ENCODE data around the gene PEAK1.

The PEAK1 gene

GRCh38 chr15:77053709-77054108, 366.2 kb downstream of the PEAK1 start:
- H3K4me2 ChIP-seq (ENCODE audit: low read length), result no peak overlapping the region
- H4K5ac ChIP-seq (ENCODE audit: low read length), result no peak overlapping the region
- no peak overlapping the region for H2BK15ac ChIP-seq (replicated peaks; ENCODE audit: low read depth)
- peaks cover 1% of the 10 kb centered on the region for H3K79me2 ChIP-seq (ENCODE audit: control insufficient read depth, insufficient read depth, low read length)
- H3K79me1 ChIP-seq (ENCODE audit: low read length), result peaks cover 3% of the 10 kb centered on the region
- no peak overlapping the region for H2AK5ac ChIP-seq (ENCODE audit: low read length)
- whole genome bisulfite sequencing (ENCODE audit: extremely low coverage, insufficient coverage, low lambda C conversion rate), result no CpG with 5 or more reads among the region's 2 CpGs
- H4K8ac ChIP-seq (ENCODE audit: low read depth, low read length), result no peak overlapping the region
- H3K27me3 ChIP-seq (ENCODE audit: insufficient read depth, low read length, poor library complexity), result no peaks in the 10 kb centered on the region
- no peak overlapping the region for H3K23ac ChIP-seq (ENCODE audit: low read length)
- peak; percentile 34 for DNase-seq
- no peak overlapping the region for H2BK5ac ChIP-seq (ENCODE audit: low read length)
- H2BK120ac ChIP-seq (ENCODE audit: low read depth, low read length), result no peak overlapping the region
- no peak overlapping the region for H3K56ac ChIP-seq (ENCODE audit: low read length)
- H3K4ac ChIP-seq (ENCODE audit: low read depth, low read length), result no peak overlapping the region
- peaks cover 3% of the 10 kb centered on the region for H3K36me3 ChIP-seq (ENCODE audit: control insufficient read depth, insufficient read depth, low read length)
- no peak overlapping the region for H3K4me3 ChIP-seq (ENCODE audit: low read length)
- H3K9ac ChIP-seq (ENCODE audit: low read length), result no peak overlapping the region
- H3K18ac ChIP-seq (ENCODE audit: low read length), result no peak overlapping the region
- H3K4me1 ChIP-seq (ENCODE audit: control insufficient read depth, low read depth, low read length), result no peaks in the 10 kb centered on the region
- H3K27ac ChIP-seq (ENCODE audit: low read depth, low read length), result no peak overlapping the region

- H2AK5ac ChIP-seq (ENCODE audit: low read length), result no peak overlapping the region
- no peak overlapping the region for H3K9ac ChIP-seq (ENCODE audit: low read length)
- H3K4ac ChIP-seq (ENCODE audit: low read depth, low read length), result no peak overlapping the region
- H3K56ac ChIP-seq (ENCODE audit: low read length), result no peak overlapping the region
- DNase-seq, result no peak
- H3K79me1 ChIP-seq (ENCODE audit: low read length), result peaks cover 1% of the 10 kb centered on the region
- no peak overlapping the region for H3K18ac ChIP-seq (ENCODE audit: low read length)
- H4K5ac ChIP-seq (ENCODE audit: low read length), result no peak overlapping the region
- H2BK5ac ChIP-seq (ENCODE audit: low read length), result no peak overlapping the region
- H3K4me2 ChIP-seq (ENCODE audit: low read length), result no peak overlapping the region
- no peak overlapping the region for H3K27ac ChIP-seq (ENCODE audit: low read depth, low read length)
- H2BK15ac ChIP-seq (replicated peaks; ENCODE audit: low read depth), result no peak overlapping the region
- H2BK120ac ChIP-seq (ENCODE audit: low read depth, low read length), result no peak overlapping the region
- no peak overlapping the region for H3K4me3 ChIP-seq (ENCODE audit: low read length)
- no peak overlapping the region for H4K8ac ChIP-seq (ENCODE audit: low read depth, low read length)
- H3K36me3 ChIP-seq (ENCODE audit: control insufficient read depth, insufficient read depth, low read length), result peaks cover 3% of the 10 kb centered on the region
- no peaks in the 10 kb centered on the region for H3K4me1 ChIP-seq (ENCODE audit: control insufficient read depth, low read depth, low read length)
- WGBS (ENCODE audit: extremely low coverage, insufficient coverage, low lambda C conversion rate), result no CpG with 5 or more reads among the region's 2 CpGs
- peaks cover 1% of the 10 kb centered on the region for H3K79me2 ChIP-seq (ENCODE audit: control insufficient read depth, insufficient read depth, low read length)
- H3K23ac ChIP-seq (ENCODE audit: low read length), result no peak overlapping the region
- H3K27me3 ChIP-seq (ENCODE audit: insufficient read depth, low read length, poor library complexity), result no peaks in the 10 kb centered on the region
These were observed 367.3 kb downstream of the PEAK1 start for GRCh38 chr15:77052556-77052955.

Data from mesendoderm (in vitro differentiated cells).